Smooth muscle cell (in vitro differentiated cells): ENCODE results near the gene SGCA. TPM values are rescaled to one million over a fixed set of nuclear protein-coding genes. Genes with fewer than 3 reads are reported as not detected.
A peak's percentile ranks its signal among the peaks of the same experiment; 100 is the strongest.

Experiments
- DNase-seq: peaks from one replicate; lab custom pipeline; 2025; ENCODE audit not compliant: unreplicated experiment; lab: John Stamatoyannopoulos, UW
- H2AFZ ChIP-seq: fragments of 200-600 bp; sonication (generic); 2 replicates; pipeline ENCODE4 v1.6.0; 2016; ENCODE audit warnings: antibody characterized with exemption, low read depth, mild to moderate bottlenecking
- H3F3A ChIP-seq: fragments of 200-600 bp; sonication (generic); 2 replicates; pipeline ENCODE4 v1.6.0; 2017; ENCODE audit warnings: antibody characterized with exemption, low read depth
- H3K27ac ChIP-seq: fragments of 200-600 bp; sonication (generic); 2 replicates; pipeline ENCODE4 v1.5.1; 2016; ENCODE audit warnings: low read depth, mild to moderate bottlenecking
- H3K27me3 ChIP-seq: fragments of 200-600 bp; sonication (generic); 2 replicates; pipeline ENCODE4 v1.6.1; 2016; ENCODE audit warnings: low read depth, mild to moderate bottlenecking
- H3K36me3 ChIP-seq: fragments of 200-600 bp; sonication (generic); 2 replicates; pipeline ENCODE4 v1.5.1; 2016; ENCODE audit warnings: low read depth
- H3K4me1 ChIP-seq: fragments of 200-600 bp; sonication (generic); 2 replicates; pipeline ENCODE4 v1.5.1; 2016; ENCODE audit warnings: low read depth
- H3K4me2 ChIP-seq: fragments of 200-600 bp; sonication (generic); 2 replicates; pipeline ENCODE4 v1.6.0; 2016; ENCODE audit warnings: mild to moderate bottlenecking
- H3K4me3 ChIP-seq: fragments of 200-600 bp; sonication (generic); 2 replicates; pipeline ENCODE4 v1.5.1; 2016; ENCODE audit warnings: mild to moderate bottlenecking
- H3K79me2 ChIP-seq: fragments of 200-600 bp; sonication (generic); 2 replicates; pipeline ENCODE4 v1.6.0; 2016; ENCODE audit warnings: low read depth, mild to moderate bottlenecking
- H3K9ac ChIP-seq: fragments of 200-600 bp; sonication (generic); 2 replicates; pipeline ENCODE4 v1.6.0; 2016; ENCODE audit warnings: low read depth
- H3K9me3 ChIP-seq: fragments of 200-600 bp; sonication (generic); replicated peaks from 2 replicates; pipeline ENCODE4 v1.5.1; 2016; ENCODE audit warnings: low read depth
- H4K20me1 ChIP-seq: fragments of 200-600 bp; sonication (generic); 2 replicates; pipeline ENCODE4 v1.6.0; 2016; ENCODE audit warnings: low read depth
- WGBS: methylation state at CpG from one replicate; pipeline ENCODE4 v1.1.7; 2016; ENCODE audit warnings: low lambda C conversion rate; 5-methylcytosine and 5-hydroxymethylcytosine counted together
- polyA plus RNA-seq: library from polyadenylated mRNA; unstranded; fragments of >200 nt; fragmentation: Nextera tagmentation; extraction: Ambion mirVana; gene quantifications from 2 replicates; pipeline ENCODE4 v1.2.1, GENCODE V29; 2016
- total RNA-seq: library from RNA; depleted of rRNA; stranded (reverse); fragments of >200 nt; gene quantifications from 2 replicates; pipeline ENCODE4 v1.2.3, GENCODE V29; 2014
- TF ChIP-seq, protein P1 (sequence below): fragments of 200-600 bp; sonication (generic); IDR thresholded peaks from 2 replicates; pipeline ENCODE4 v1.5.1; 2017; ENCODE audit warnings: borderline replicate concordance, mild to moderate bottlenecking, antibody characterized with exemption; ENCODE audit not compliant: insufficient read depth, poor library complexity, severe bottlenecking

SGCA gene
- total and polyA plus RNA-seq, 2 experiments from 2014 or later = 2.1 TPM; not detected in 1

DNA sequence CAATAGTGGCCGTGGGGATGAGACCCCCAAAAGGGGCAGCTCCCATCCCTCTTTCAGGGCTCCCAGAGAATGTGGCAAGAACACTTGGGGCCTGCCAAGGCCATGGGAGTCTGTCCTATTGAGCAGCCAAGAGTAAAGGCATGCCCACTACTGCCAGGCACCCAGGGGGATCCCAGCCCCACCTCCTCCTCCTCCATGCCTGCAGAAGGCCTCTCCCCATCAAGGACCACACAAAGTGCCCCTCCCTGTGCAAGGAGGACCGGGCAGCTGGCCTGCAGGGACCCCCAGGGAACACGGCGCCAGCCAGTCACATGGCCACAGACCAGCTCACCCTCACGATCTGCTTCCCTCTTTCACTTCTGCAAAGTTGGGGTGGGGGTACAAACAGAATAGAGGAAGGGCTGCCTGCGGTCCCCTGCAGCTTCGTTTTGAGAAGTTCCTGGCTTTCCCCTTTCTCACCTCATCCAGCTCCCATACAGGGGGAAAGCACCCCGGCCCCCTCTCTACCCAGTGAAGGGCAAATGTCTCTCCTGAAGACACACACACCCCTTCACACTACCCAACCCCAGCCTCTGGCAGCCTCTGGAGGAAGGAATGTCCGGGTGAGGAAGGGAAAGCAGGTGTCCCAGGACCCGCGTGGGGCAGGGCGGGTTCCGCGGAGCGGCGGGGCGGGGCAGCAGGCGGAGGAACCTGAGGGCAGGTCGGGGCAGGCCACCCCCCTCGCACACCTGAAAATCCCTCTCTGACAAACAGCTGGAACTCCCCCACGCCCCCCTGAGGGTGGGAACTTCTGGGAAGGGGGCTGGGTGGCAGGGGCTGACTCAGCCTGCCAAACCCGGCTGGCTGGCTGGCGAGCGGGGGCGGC is 17.3 kb upstream of the SGCA start:
- peaks cover 30% of the 10 kb centered on the region for H3K4me1 ChIP-seq
- TF ChIP-seq, protein P1, sequence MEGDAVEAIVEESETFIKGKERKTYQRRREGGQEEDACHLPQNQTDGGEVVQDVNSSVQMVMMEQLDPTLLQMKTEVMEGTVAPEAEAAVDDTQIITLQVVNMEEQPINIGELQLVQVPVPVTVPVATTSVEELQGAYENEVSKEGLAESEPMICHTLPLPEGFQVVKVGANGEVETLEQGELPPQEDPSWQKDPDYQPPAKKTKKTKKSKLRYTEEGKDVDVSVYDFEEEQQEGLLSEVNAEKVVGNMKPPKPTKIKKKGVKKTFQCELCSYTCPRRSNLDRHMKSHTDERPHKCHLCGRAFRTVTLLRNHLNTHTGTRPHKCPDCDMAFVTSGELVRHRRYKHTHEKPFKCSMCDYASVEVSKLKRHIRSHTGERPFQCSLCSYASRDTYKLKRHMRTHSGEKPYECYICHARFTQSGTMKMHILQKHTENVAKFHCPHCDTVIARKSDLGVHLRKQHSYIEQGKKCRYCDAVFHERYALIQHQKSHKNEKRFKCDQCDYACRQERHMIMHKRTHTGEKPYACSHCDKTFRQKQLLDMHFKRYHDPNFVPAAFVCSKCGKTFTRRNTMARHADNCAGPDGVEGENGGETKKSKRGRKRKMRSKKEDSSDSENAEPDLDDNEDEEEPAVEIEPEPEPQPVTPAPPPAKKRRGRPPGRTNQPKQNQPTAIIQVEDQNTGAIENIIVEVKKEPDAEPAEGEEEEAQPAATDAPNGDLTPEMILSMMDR = peak; percentile 44
- peaks cover 68% of the 10 kb centered on the region for H3K79me2 ChIP-seq

DNA sequence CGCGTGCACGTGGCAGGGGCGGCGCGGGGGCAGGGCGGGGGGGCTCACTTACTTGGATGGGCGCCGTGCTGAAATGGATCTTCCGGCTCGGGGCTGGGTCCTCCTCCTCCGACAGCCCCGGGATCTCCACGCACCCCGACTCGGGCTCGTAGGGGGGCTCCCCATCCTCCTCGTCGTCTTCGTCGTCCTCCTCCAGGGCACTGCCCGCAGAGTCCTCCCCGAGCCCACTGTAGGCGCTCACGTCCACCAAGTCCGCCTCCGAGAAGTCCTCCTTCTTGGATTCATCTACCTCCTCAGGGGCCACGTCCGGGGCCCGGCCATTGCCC is 16.8 kb upstream of the SGCA start:
- Histone ChIP-seq H3K9me3 (no peaks in the 10 kb centered on the region), H3K4me2 (peak overlapping the region; percentile 98), H3F3A (peaks cover 4% of the 10 kb centered on the region), H3K36me3 (no peaks in the 10 kb centered on the region), H3K27ac (peak overlapping the region; percentile 26), H3K27me3 (no peaks in the 10 kb centered on the region), H3K9ac (peak overlapping the region; percentile 78), H3K4me1 (peaks cover 30% of the 10 kb centered on the region), H3K4me3 (peak overlapping the region; percentile 99), H4K20me1 (peaks cover 59% of the 10 kb centered on the region), H3K79me2 (peaks cover 64% of the 10 kb centered on the region), H2AFZ (no peak overlapping the region)
- TF ChIP-seq, protein P1 = no peak
- DNase-seq = no peak
- WGBS = under 1% methylated on average over 20 of the region's 30 CpGs

More for the DNA sequence above, 17.3 kb upstream of the SGCA start:
- Histone ChIP-seq H3K4me3 (peak overlapping the region; percentile 99), H3F3A (peaks cover 4% of the 10 kb centered on the region), H3K9me3 (no peaks in the 10 kb centered on the region), H3K4me2 (peak overlapping the region; percentile 98), H3K27ac (peak overlapping the region; percentile 23), H3K9ac (peak overlapping the region; percentile 78), H3K27me3 (no peaks in the 10 kb centered on the region), H2AFZ (no peak overlapping the region), H4K20me1 (peaks cover 64% of the 10 kb centered on the region), H3K36me3 (no peaks in the 10 kb centered on the region)
- WGBS = 10% methylated on average over 21 of the region's 25 CpGs
- DNase-seq = no peak

DNA sequence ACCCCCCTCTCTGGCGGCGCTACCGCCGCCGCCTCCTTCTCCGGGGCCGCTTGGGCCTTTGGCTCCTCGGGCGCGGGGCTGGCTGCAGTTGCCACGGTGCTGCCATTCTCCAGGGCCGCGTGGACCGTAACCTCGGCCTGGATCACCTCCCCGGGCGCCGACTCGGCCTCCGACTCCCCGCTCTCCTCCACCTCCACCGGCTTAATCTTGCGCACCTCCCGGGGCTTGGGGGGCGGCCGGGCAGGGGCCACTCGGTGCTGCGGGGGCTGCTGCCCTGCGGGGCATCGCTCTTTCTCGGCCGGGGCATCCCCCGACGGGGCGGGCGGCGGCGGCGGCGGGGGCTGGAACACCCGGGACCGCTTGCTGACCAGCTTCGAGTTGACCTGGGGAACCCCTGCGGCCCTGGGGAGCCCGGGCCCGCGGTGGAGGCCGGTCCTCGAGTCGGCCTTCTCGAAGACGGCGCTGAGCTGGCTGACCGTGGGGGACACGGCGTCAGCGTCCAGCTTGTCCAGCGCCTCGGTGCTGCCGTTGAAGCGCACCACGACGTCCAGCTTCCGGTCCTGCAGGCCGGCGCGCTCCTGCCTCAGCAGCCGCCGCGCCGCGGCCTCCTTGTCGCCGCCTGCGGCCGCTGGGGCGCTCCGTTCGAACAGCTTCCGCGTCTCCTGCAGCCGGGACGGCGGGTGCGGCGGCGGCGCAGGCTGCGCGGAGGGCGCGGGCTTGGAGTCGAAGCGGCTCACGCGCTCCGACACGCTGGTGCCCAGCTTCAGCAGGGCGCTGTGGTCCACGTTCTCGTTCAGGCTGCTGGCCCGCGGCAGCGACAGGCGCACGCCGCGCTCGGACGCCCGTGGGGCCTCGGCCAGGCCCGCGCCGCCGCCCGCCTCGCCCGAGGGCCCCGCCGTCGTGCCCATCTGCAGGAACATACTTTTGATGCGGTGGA is 16.1 kb upstream of the SGCA start:
- DNase-seq = no peak
- H3K4me3 ChIP-seq = peak overlapping the region; percentile 99
- no peak overlapping the region for H2AFZ ChIP-seq
- peaks cover 30% of the 10 kb centered on the region for H3K4me1 ChIP-seq
- H3K79me2 ChIP-seq = peaks cover 58% of the 10 kb centered on the region
- H3K9ac ChIP-seq = peak overlapping the region; percentile 78
- no peaks in the 10 kb centered on the region for H3K9me3 ChIP-seq
- H3F3A ChIP-seq = peaks cover 4% of the 10 kb centered on the region
- H3K27ac ChIP-seq = peak overlapping the region; percentile 26
- H3K4me2 ChIP-seq = peak overlapping the region; percentile 98
- peaks cover 52% of the 10 kb centered on the region for H4K20me1 ChIP-seq
- WGBS = 1% methylated on average over 91 of the region's 123 CpGs
- H3K36me3 ChIP-seq = no peaks in the 10 kb centered on the region
- H3K27me3 ChIP-seq = no peaks in the 10 kb centered on the region
- TF ChIP-seq, protein P1 = peak; percentile 3
